HTR-8/SVneo (cell line): Measurements from ENCODE around the gene EXOC6B.

Source experiments
- DNase-seq: peaks from one replicate; pipeline ENCODE4 v3.0.0; 2011; ENCODE audit warnings: low spot score, mixed read lengths; ENCODE audit not compliant: insufficient read length
- FAIRE-seq: peaks from 2 replicates; lab custom pipeline; 2011; peaks lifted over from hg19 to GRCh38; lab: Jason Lieb, UNC

Gene EXOC6B

DNA sequence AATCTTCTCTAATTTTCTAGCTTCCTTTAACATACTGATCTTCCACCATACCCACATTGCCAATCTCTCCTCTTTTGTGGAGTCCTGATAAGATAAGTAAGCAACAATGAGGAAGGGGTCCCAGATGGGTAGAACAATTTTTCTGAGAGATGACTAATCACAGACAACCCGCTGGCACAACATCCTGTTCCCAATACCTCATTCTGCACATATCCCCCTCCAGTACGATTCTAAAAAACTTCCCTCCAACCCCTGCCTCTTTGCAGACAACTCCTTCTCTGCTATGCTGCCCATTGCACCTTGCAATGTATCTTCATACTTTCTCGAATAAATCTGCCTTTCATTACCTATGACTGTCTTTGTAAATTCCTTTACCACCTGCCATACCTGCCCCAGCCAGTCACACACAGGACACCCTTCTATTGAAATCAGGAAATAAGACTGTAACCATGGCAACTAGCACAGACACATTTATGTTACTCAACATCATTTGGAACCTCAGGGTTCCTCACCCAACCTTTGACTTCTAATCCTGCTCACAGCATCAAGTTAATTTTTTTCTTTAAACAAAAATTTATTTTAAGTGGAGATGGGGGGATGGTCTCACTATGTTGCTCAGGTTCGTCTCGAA, 7.4 kb upstream of the EXOC6B start:
- FAIRE-seq (no peak), DNase-seq (no peak)

- DNase-seq (no peak), FAIRE-seq (no peak)
Observed at GRCh38 chr2:72830273-72830672, 4.4 kb upstream of the EXOC6B start.

DNA sequence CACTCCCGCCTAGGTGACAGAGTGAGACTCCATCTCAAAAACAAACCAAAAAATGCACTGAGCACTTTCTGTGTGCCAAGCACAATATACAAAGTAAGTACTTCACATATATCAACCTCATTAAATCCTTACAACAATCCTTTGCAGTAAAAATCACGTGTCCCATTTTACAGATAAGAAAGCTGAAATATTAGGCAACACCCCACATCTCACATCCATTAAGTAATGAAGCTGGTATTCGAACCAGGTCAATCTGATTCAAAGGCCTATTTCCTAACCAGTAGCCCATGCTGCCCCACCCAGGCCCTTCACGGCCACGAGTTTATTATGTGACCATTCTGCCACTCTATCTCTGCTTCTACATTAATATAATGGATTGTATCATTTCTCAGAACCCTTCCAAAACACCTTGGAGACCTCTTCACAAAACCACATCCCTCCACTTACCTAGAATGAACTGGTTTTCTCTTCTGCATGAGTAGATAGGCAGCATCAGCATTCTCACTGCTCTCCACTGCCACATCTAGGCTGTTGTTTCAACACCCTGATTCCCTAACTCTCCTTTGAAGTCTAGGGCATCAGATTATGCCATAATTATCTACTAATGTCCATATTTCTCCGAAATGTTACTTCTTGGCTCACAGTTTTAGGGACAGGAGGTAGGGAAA, 3.1 kb upstream of the EXOC6B start:
- FAIRE-seq (no peak), DNase-seq (no peak)

- FAIRE-seq: no peak
- DNase-seq: peak; percentile 72
Observed at GRCh38 chr2:72827966-72828646, 2.3 kb upstream of the EXOC6B start.

DNA sequence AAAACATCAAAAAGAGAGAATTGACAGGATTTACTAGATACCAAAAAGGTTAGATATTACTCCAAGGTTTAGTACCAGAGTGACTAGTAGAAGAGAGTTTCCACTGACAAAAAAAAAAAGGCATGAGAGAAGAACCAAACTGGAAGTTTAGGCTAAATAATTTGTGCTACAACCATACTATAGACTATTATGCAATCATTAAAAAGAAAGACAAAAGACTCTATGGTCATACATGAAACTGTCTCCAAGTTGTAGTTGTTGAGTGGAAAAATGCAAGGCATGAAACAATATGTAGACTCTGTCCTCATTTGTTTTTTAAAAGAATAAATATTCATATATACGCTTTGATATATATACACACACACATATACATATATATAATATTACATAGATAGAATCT, 1.7 kb upstream of the EXOC6B start:
- FAIRE-seq (no peak), DNase-seq (no peak)

DNA sequence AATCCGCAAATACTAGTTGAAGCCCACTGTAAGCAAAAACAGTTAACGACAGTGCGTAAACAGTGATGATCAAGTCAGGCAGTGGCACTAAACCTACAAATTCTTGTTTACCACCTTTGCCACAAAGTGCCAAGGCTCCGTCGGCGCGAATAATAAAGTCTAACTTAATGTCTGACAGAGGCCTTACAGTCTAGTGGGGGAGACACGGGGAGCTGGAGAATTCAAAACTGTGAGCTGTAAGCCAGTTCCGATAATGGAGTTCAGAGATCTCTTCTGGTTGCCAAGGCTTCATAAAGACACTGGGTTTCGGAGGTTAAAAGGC, 284 bp upstream of the EXOC6B start:
- no peak for DNase-seq
- no peak for FAIRE-seq

DNA sequence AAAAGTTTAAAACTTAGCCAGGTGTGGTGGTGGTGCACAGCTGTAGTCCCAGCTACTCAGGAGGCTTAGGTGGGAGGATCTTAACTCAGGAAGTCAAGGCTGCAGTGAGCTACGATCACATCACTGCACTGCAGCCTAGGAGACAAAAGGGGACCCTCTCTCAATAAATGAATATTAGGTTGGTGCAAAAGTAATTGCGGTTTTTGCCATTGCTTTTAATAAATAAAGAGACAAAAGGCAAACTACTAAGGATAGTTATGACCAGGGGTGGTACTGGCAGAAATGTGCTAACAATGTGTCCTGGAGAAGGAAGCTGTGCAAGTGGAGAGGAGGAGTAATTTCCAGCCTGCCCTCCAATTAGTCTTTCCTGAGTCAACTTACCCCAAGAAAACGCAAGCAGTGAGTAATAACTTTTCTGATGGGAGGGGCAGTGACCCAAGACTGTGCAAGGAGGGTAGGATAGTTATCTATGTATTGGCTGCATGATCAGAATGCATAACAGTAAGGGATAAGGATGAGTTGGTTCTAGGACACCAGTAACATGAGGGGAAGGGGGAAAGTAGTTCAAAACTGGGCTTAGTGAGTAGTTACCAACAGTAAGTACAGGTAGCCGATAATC, 1.5 kb downstream of the EXOC6B start:
- DNase-seq (peak; percentile 35), FAIRE-seq (peak; percentile 42)

DNA sequence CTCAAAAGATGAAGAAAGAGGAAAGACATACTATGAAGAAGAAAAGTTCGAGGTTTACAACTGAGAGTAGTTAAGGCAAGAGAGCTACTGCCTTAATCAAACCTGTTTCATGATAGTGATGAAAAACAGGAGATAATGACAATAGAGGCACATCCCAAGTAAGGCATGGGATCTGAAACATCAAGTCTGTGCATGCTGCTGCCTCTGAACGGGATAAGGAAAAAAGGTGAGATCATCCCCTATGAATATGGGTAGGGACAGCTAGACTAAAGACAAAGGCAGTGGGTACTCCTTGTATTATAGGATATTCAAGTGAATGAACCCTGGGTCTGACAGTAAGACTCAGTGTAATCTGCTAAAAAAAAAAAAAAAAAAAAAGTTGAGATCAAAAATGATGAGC, 3.0 kb downstream of the EXOC6B start:
- DNase-seq (no peak), FAIRE-seq (no peak)

- FAIRE-seq (no peak), DNase-seq (no peak)
Observed at GRCh38 chr2:72821983-72822382, 3.9 kb downstream of the EXOC6B start.

DNA sequence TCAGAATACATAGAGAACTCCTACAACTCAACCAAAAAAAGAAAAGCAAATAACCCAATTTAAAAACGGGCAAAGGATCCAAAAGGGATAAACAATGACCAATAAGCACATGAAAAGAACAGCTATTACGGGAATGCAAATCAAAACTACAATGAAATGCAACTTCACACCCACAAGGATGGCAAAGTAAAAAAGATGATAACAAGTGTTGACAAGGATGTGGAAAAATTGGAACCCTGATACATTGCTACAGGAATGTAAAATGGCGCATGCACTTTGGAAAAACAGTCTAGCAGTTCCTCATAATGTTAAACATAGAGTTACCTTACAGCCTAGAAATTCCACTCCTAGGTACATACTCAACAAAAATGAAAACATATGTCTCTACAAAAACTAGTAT, 4.7 kb downstream of the EXOC6B start:
- DNase-seq (no peak), FAIRE-seq (no peak)

DNA sequence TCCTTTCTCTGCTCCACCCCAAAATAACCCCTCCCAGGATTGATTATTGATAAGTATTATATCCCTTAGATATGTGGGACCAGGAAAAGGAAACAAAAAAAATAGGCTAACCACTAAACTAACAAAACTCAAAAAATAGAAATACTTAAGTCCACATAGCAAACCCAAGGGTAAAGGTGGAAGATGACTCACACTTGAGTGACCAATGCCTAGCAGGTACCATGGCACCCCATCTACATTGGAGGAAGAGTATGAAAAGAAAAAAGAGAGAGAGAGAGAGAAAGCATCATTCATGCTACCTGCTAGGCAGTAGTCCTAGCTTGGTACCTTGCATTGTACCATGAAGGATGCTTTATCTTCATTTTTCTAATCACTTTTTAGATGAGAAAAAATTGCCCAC, 6.3 kb downstream of the EXOC6B start:
- DNase-seq (no peak), FAIRE-seq (no peak)

DNA sequence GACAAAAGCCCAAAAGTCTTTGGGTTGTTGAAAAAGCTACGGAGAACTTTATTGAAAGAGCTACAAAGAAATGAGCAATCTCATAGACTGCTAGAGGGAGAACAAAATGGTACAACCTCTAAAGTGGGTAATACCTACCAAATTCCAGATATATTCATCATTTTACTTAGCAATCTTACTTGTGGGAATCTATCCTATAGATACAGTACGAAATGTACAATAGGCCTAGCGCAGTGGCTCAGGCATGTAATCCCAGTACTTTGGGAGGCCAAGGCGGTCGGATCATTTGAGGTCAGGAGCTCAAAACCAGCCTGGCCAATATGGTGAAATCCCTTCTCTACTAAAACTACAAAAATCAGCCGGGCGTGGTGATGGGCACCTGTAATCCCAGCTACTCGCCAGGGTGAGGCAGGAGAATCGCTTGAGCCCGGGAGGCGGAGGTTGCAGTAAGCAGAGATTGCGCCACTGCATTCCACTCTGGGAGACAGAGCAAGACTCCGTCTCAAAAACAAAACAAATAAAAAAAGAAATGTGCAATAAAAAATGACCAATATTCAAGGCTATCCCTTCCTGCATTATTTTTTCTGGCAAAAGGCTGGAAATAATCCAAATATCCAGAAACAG, 10.1 kb downstream of the EXOC6B start:
- no peak for DNase-seq
- FAIRE-seq: peak; percentile 81

GRCh38 chr2:72813841-72814240, 12.0 kb downstream of the EXOC6B start:
- no peak for FAIRE-seq

DNA sequence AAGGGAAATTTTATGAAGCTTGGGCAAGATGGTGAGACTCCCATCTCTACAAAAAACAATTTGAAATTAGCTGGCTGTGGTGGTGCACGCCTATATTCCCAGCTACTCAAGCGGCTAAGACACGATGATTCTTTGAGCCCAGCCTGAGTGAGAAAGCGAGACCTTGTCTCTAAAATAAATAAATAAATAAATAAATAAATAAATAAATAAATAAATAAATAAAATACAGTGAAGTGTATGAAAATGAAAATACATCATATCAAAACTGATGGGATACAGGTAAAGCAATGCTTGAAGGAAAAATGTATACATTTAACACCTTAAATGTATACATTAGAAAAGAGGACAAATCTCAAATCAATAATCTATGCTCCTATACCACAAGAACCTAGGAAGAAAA, 15.7 kb downstream of the EXOC6B start:
- no peak for FAIRE-seq
- DNase-seq: no peak

More at GRCh38 chr2:72813841-72814240, 12.0 kb downstream of the EXOC6B start:
- DNase-seq: no peak

DNA sequence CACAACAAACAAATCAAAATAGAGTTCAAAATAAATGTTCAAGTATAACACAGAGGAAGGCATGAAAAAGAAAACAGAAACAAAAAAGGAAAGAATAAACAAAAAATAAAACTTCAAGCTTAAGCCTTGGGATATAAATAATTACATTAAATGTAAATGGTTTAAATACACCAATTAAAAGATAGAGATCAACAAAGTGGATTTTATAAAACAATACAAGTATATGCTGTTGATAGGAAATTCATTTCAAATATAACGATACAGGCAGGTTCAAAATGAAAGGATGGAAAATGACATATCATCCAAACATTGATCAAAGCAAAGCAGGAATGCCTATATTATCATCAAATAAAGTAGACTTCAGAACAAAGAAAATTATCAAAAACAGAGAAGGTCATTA, 16.7 kb downstream of the EXOC6B start:
- DNase-seq (no peak), FAIRE-seq (no peak)

DNA sequence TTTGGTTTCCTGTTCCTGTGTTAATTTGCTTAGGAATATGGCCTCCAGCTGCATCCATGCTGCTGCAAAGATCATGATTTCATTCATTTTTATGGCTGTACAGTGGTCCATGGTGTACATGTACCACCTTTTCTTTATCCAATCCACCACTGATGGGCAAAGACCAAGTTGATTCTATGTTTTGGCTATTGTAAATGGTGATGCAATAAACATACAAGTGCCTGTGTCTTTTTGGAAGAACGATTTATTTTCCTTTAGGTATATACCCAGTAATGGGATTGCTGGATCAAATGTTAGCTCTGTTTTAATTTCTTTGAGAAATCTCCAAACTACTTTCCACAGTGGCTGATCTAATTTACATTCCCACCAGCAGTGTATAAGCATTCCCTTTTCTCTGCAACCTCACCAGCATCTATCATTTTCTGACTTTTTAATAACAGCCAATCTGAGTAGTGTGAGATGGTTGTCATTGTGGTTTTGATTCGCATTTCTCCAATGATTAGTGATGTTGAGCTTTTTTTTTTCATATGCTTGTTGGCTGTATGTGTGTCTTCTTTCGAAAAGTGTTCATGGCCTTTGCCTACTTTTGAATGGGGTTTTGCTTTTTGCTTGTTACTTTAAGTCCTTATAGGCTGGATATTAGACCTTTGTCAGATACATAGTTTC, 19.4 kb downstream of the EXOC6B start:
- DNase-seq (no peak), FAIRE-seq (no peak)

DNA sequence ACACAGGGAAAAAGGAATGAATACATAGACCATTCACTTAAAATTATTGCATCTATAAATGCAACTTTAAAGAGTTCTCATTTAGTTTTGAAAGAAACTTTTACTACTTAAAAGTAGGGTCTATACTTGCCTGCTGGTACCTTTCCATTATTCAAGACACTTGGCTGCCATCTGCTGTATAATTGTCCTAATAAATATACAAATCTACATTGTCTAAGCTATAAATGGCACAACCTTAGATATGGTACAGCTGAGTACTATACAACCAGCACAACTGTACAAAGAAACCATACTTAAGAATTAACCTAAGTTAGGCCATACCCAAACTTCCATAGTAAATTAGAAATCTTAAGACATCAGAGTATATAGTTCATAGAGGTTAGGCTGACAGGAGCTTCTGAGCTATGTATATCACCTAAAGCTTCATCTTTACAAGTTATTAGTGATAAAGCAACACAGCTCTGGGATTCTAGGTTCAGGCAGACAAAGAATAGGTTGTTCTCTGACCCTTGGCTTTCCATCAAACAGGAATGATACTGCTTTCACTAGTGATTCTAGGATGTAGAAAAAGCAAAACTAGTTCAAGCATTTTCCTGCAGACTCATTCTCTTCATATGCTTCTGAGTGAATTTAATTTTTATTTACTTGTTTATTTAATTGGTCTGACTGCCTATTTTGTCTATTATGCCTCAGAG, 22.1 kb downstream of the EXOC6B start:
- DNase-seq: no peak
- no peak for FAIRE-seq

DNA sequence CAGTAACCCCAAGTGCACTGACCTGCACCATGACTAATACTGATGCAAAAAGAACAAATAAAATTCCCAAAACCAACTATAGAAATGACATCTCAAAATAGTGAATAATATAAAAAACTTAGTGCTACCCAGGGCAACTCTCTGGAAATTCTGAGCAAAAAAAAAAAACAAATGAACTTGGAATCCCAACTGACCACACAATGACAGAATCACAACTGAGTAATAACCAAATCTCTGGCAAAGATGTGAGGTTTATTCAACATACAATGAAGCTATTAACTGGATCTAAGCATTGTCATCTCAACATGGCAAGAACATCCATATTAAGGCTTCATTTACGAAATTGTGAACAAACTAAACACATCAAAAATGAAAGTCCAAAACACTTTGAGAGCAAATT, 22.7 kb downstream of the EXOC6B start:
- DNase-seq (no peak), FAIRE-seq (no peak)

- FAIRE-seq (no peak), DNase-seq (no peak)
Observed at GRCh38 chr2:72800492-72800891, 25.3 kb downstream of the EXOC6B start.

GRCh38 chr2:72797740-72798139, 28.1 kb downstream of the EXOC6B start:
- no peak for FAIRE-seq
- no peak for DNase-seq
